ENCODE measurements around the gene IFT57. TPM values are rescaled to one million over a fixed set of nuclear protein-coding genes. Genes with fewer than 3 reads are reported as not detected.

Gene IFT57
- total and polyA plus RNA-seq, 2 donors from 2014 or later, result 64.0 to 70.4 TPM

GRCh38 chr3:108222853-108223565 lies 785 bp upstream of the IFT57 start:
- intact Hi-C loops (cut with DNase I), result no loop called here
- H3K36me3 ChIP-seq (ENCODE audit: control insufficient read depth in 2 of 3, insufficient read depth in 3 of 3, low read length in 3 of 3), result no peaks in the 10 kb centered on the region
- H3K4me3 ChIP-seq (ENCODE audit: low read length in 3 of 3), result peak overlapping the region; percentile 85 to 93 (median 85)
- FAIRE-seq (no peak), DNase-seq (peak in 1 of 5 donors; percentile 36)
- TF ChIP-seq, protein P1, sequence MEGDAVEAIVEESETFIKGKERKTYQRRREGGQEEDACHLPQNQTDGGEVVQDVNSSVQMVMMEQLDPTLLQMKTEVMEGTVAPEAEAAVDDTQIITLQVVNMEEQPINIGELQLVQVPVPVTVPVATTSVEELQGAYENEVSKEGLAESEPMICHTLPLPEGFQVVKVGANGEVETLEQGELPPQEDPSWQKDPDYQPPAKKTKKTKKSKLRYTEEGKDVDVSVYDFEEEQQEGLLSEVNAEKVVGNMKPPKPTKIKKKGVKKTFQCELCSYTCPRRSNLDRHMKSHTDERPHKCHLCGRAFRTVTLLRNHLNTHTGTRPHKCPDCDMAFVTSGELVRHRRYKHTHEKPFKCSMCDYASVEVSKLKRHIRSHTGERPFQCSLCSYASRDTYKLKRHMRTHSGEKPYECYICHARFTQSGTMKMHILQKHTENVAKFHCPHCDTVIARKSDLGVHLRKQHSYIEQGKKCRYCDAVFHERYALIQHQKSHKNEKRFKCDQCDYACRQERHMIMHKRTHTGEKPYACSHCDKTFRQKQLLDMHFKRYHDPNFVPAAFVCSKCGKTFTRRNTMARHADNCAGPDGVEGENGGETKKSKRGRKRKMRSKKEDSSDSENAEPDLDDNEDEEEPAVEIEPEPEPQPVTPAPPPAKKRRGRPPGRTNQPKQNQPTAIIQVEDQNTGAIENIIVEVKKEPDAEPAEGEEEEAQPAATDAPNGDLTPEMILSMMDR (IDR thresholded peaks at IDR 0.05; ENCODE audit: borderline replicate concordance, extremely low read depth, insufficient read depth), result no peak
- H3K27me3 ChIP-seq (ENCODE audit: control insufficient read depth, insufficient read depth, low read length), result no peaks in the 10 kb centered on the region
- H3K9me3 ChIP-seq (ENCODE audit: control insufficient read depth in 2 of 3, insufficient read depth in 1 of 3, low read length in 3 of 3), result no peaks in the 10 kb centered on the region
- peak overlapping the region; percentile 62 to 86 for H3K27ac ChIP-seq (ENCODE audit: low read depth in 2 of 2, low read length in 2 of 2)
- H3K9ac ChIP-seq (ENCODE audit: low read length in 3 of 3), result peak overlapping the region; percentile 70 to 78 (median 78)
- peaks cover 0 to 12% (median 6%) of the 10 kb centered on the region in 3 donors for H3K4me1 ChIP-seq (ENCODE audit: control insufficient read depth in 2 of 3, insufficient read depth in 2 of 3, low read depth in 1 of 3, low read length in 3 of 3)

DNA sequence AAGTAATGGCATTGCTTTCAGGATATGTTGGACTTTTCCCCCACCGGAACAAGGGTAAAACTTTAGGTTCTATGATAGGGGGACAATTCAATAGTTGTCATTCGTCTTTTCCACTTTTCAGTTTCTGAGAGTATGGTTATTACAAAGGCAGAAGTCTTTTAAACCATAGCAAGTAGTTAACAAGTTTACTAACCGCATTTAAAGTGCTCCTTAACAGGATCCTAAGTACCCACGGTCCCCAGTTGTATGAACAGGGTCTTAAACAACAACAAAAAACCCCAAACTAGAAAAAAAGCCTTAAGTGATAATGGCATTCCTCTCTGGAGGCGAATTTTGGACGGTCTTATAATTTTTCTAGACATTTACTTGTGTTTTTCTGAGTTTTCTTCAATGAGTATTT lies 831 bp downstream of the IFT57 start:
- Histone ChIP-seq H3K9me3 (ENCODE audit: control insufficient read depth in 2 of 3, insufficient read depth in 1 of 3, low read length in 3 of 3) (no peaks in the 10 kb centered on the region), H3K27me3 (ENCODE audit: control insufficient read depth, insufficient read depth, low read length) (no peaks in the 10 kb centered on the region), H3K9ac (ENCODE audit: low read length in 3 of 3) (peak overlapping the region; percentile 68 to 89 (median 74)), H3K4me3 (ENCODE audit: low read length in 3 of 3) (peak overlapping the region; percentile 85 to 87 (median 85)), H3K4me1 (ENCODE audit: control insufficient read depth in 2 of 3, insufficient read depth in 2 of 3, low read depth in 1 of 3, low read length in 3 of 3) (peaks cover 0 to 10% (median 6%) of the 10 kb centered on the region in 3 donors), H3K36me3 (ENCODE audit: control insufficient read depth in 2 of 3, insufficient read depth in 3 of 3, low read length in 3 of 3) (no peaks in the 10 kb centered on the region), H3K27ac (ENCODE audit: low read depth in 2 of 2, low read length in 2 of 2) (no peak overlapping the region)
- peak in 2 of 5 donors; percentile 14 to 53 for DNase-seq
- intact Hi-C loops (cut with DNase I), result no loop called here
- no peak for FAIRE-seq
- TF ChIP-seq, protein P1 (IDR thresholded peaks at IDR 0.05; ENCODE audit: borderline replicate concordance, extremely low read depth, insufficient read depth), result no peak

- no peak overlapping the region for H3K9ac ChIP-seq (ENCODE audit: low read length in 3 of 3)
- intact Hi-C loops (cut with DNase I), result no loop called here
- DNase-seq (no peak), FAIRE-seq (no peak)
- TF ChIP-seq, protein P1 (IDR thresholded peaks at IDR 0.05; ENCODE audit: borderline replicate concordance, extremely low read depth, insufficient read depth), result no peak
- no peak overlapping the region for H3K27ac ChIP-seq (ENCODE audit: low read depth in 2 of 2, low read length in 2 of 2)
- no peaks in the 10 kb centered on the region for H3K36me3 ChIP-seq (ENCODE audit: control insufficient read depth in 2 of 3, insufficient read depth in 3 of 3, low read length in 3 of 3)
- no peaks in the 10 kb centered on the region for H3K9me3 ChIP-seq (ENCODE audit: control insufficient read depth in 2 of 3, insufficient read depth in 1 of 3, low read length in 3 of 3)
- H3K4me3 ChIP-seq (ENCODE audit: low read length in 3 of 3), result no peak overlapping the region
- H3K27me3 ChIP-seq (ENCODE audit: control insufficient read depth, insufficient read depth, low read length), result no peaks in the 10 kb centered on the region
- H3K4me1 ChIP-seq (ENCODE audit: control insufficient read depth in 2 of 3, insufficient read depth in 2 of 3, low read depth in 1 of 3, low read length in 3 of 3), result peaks cover 0 to 10% (median 6%) of the 10 kb centered on the region in 3 donors
Observed at GRCh38 chr3:108219336-108219735, 2.9 kb downstream of the IFT57 start.
